Measurements from ENCODE around the gene SPECC1.

DNA sequence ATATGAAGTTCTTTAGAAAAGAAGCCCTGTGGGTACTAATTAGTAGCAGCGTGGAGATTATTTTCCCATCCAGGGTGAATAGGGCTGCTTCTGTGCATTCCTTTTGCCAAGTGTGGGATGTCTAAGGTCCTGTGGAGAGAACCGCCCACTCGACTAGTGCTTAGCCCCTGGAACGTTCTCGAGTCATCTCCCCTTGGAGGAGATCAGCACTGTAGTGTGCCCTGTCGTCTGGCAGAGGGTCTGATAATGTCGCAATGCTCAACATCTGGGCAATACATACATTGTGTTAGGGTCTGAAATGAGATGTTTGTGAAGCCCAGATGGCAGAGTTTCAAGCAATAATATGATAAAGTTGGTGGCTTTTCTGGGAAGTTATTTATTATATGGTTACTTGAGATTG lies 64.8 kb downstream of the SPECC1 start:
- TF ChIP-seq, protein P1, sequence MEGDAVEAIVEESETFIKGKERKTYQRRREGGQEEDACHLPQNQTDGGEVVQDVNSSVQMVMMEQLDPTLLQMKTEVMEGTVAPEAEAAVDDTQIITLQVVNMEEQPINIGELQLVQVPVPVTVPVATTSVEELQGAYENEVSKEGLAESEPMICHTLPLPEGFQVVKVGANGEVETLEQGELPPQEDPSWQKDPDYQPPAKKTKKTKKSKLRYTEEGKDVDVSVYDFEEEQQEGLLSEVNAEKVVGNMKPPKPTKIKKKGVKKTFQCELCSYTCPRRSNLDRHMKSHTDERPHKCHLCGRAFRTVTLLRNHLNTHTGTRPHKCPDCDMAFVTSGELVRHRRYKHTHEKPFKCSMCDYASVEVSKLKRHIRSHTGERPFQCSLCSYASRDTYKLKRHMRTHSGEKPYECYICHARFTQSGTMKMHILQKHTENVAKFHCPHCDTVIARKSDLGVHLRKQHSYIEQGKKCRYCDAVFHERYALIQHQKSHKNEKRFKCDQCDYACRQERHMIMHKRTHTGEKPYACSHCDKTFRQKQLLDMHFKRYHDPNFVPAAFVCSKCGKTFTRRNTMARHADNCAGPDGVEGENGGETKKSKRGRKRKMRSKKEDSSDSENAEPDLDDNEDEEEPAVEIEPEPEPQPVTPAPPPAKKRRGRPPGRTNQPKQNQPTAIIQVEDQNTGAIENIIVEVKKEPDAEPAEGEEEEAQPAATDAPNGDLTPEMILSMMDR (conservative IDR thresholded peaks at IDR 0.05 in 1 of 2, IDR thresholded peaks at IDR 0.05 in 1 of 2; ENCODE audit: low read depth in 1 of 2, low read length in 2 of 2) = no peak
- no peak for TF ChIP-seq EZH2 (IDR thresholded peaks at IDR 0.05; ENCODE audit: low read length, missing control alignments)

Measured in fibroblast of lung (primary cell).